Stimulated activated naive CD4-positive, alpha-beta T cell treated with Interleukin-2 at 50 U/mL for 16 hours (primary cell): Measurements from ENCODE around the gene INSM1.

ENCODE experiments used
- DNase-seq: peaks from one replicate; lab custom pipeline; 2025; lab: John Stamatoyannopoulos, UW

The INSM1 gene

DNA sequence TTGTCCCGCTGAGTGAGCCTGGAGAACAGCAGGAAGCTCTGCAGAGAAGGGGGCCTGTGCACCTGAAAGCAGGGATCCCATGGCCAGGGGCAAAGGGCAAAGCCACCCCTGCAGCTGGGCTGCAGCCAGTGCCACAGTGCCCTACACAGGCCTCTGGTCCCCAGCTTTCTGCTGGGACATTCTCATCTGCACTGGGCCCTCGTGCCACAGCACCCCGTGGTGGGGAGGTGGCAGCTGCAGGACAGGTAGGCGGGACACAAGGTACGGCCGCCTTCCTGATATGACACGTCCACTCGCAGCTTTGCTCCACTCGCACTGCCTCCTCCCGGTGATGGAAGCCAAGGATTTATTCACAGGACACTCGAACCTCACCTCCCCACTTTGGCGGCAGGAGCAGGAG is 27.2 kb downstream of the INSM1 start:
- DNase-seq, result no peak

GRCh38 chr20:20395903-20396568 is 28.1 kb downstream of the INSM1 start:
- DNase-seq, result no peak

GRCh38 chr20:20396794-20397193 is 28.9 kb downstream of the INSM1 start:
- no peak for DNase-seq

GRCh38 chr20:20398123-20398522 is 30.2 kb downstream of the INSM1 start:
- DNase-seq, result no peak

DNA sequence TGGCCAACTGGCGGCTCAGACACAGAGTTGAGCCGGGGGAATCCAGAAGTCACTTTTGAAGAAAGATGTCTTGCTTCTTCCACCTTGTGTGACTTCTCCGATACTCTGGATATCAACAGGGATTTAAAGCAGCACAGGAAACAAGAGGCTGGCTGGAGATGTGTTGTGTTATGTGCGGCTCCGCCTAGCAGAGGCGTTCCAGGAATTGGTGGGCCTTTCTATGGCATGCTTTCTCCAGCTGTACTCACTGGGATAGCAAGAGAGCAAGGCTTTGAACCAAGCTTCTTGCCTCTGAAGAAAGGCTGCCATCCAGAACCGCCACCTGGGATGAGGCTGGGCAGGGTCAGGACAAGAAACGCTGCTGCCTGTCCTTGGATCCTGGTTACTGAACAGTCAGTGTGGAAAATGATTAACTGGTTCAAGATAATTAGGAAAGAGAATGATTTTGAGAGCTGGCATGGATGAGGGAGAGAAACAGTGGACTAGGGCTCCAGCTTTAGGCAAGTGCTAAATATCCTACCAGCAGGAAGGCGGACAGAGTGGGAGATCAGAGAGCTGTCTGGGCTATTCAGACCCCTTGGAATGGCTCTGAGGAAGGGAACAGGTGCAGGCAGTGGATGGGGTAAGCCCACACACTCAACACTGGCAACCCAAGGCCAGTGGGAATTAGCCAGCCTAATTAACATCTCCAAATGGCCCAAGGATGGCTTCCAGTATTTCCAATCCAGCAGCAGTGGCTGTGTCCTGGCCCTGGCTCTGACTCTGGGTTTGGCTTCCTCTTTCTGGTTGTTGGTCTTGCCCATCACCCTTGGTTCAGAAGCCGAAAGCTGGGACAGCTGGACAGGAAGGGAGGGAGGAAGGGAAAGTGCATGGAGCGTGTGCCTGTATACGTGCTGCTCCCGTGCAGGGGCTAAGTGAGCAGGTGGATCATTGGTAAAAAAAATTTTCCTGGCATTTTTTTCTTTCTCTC is 31.9 kb downstream of the INSM1 start:
- DNase-seq, result no peak

- no peak for DNase-seq
Observed at GRCh38 chr20:20401991-20402390, 34.1 kb downstream of the INSM1 start.

GRCh38 chr20:20404633-20405032 is 36.7 kb downstream of the INSM1 start:
- no peak for DNase-seq

GRCh38 chr20:20405623-20406022 is 37.7 kb downstream of the INSM1 start:
- DNase-seq, result no peak

- no peak for DNase-seq
Observed at GRCh38 chr20:20406306-20406705, 38.4 kb downstream of the INSM1 start.

DNA sequence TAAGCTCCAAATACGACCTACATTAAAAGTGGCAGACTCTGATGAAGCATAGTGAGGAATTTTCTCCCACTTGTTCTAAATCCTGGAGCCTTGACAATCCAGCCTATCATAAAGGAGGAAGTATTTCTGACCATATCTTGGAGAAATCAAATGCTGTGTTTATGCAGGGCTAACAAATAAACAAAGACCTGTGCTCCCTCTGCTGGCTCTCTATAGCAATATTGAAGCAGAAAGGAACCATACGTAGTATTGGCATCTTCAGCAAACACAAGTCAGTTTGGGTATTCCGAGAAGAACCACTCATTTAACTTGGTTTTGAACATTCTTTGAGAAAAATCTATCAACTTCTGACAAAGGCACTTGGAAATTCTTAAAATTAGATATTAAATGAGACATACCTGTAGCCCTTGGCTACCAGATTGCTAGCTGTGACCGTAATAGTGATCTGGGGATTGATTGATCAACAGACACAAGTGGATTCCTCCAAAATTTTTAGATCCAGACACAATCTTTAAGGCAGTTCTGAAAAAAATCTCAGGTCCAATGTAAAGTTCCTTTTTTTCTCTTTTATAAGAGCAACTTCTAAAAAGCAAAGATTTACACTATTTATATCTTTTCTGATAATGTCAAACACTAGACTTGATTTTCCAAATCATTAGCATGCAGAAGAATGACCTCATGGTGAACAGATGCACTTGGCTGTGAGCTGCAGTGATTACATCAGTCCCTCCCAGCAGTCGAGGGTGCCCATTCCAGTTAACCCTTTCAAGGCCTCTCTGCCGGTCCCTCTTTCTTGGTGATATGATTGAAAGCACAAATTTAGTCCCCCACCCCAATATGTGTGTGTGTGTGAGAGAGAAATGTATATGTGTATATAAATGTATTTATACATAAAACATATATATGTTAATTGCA is 40.2 kb downstream of the INSM1 start:
- no peak for DNase-seq

- DNase-seq, result no peak
Observed at GRCh38 chr20:20409331-20409730, 41.4 kb downstream of the INSM1 start.

DNA sequence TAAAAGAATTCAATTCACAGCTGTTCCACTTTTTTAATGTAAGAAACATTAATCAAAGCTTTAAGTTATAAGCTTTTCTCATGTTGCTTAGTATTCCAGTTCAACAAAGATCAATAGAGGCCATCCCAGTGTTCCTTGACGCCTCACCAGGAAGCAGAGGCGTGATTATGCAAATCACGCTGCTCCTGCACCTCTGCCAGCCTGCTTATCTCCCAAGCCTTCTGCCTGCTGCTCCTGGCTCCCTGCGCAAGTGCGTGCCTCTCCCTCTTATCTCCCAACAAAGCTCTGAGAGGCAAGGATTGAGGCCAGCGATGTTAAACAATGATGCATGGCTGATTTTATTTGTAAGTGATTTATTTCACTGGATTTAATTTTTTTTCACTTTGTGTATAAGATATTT is 42.8 kb downstream of the INSM1 start:
- no peak for DNase-seq

GRCh38 chr20:20411402-20411801 is 43.5 kb downstream of the INSM1 start:
- no peak for DNase-seq

GRCh38 chr20:20411836-20412235 is 43.9 kb downstream of the INSM1 start:
- no peak for DNase-seq

DNA sequence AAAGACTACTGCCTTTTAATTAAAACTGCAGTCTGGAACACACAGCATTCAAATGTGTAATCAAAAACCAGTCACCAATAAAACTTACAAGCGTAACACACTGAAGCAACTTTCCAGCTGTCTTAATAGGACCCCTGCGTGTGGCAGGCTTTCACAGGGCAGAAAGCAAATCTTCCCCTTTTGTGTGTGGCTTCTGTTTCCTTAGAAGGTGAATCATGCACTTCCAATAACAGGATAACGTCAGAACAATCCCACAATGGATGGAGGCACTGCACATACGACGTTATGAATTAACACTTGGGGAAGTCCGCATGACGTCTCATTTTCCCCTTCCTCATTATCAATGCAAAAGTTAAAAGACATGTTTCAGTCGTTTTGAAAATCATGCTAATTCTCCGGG is 44.8 kb downstream of the INSM1 start:
- no peak for DNase-seq

GRCh38 chr20:20413810-20414281 is 45.9 kb downstream of the INSM1 start:
- no peak for DNase-seq

GRCh38 chr20:20414640-20415220 is 46.8 kb downstream of the INSM1 start:
- no peak for DNase-seq

- DNase-seq, result no peak
Observed at GRCh38 chr20:20415321-20415720, 47.4 kb downstream of the INSM1 start.

DNA sequence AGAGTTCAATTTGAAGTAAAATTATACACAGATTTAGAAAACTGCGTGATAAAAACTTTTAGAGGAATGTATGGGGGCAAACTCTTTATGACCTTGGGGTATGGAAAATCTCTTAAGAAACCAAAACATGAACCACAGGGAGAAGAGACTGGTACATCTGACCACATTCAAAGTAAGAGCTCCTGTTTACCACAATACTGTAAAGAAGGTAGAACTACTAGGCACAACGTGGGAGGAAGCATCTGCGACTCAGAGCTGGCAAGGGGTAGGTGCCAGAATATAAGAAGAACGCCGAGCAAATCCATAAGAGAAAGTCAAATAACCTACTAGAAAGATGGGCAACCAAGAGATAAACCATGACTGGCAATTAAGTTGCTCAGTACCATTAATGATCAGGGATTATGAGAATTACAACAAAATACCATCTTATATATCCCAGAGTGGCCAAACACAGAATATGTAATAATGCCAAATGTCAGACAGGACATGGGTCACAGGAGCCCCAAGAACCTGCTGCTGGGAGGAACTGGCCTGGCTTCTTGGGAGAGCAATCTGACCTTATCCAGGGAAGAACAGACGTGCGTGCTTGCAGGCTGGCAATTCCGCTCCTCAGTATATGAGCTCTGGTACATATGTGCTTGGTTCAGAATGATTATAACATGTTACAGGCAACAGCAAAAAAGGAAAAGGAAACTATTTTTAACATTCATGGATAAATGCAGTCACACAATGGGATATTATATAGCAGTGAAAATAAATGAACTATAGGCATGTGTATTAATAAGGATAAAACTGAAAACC is 50.2 kb downstream of the INSM1 start:
- DNase-seq, result no peak
